K562 (cell line): ENCODE data around the gene VPS26A. TPM values are rescaled to one million over a fixed set of nuclear protein-coding genes. Genes with fewer than 3 reads are reported as not detected.

Experiments
- JUNB ChIP-seq: fragments of 450-650 bp; formaldehyde crosslinking; conservative IDR thresholded peaks from 2 replicates; pipeline ENCODE4 v1.4.0; 2020; ENCODE audit warnings: mild to moderate bottlenecking
- MEIS2 ChIP-seq: fragments of 450-650 bp; IDR thresholded peaks from 2 replicates; pipeline ENCODE4 v1.6.1; 2014; ENCODE audit warnings: mild to moderate bottlenecking; ENCODE audit not compliant: partially characterized antibody
- PCBP1 ChIP-seq: fragments of 200-400 bp; formaldehyde crosslinking; IDR thresholded peaks from 2 replicates; pipeline ENCODE4 v1.6.1; 2018; ENCODE audit warnings: mild to moderate bottlenecking, low read depth, low read length; ENCODE audit not compliant: poor library complexity, severe bottlenecking
- PHF8 ChIP-seq: fragments of 200-600 bp; sonication (generic); IDR thresholded peaks from 2 replicates; pipeline ENCODE4 v1.6.1; 2012; ENCODE audit warnings: mixed run types, mild to moderate bottlenecking, inconsistent platforms, low read length, moderate library complexity, borderline replicate concordance
- PKNOX1 ChIP-seq: fragments of 450-650 bp; IDR thresholded peaks from 2 replicates; pipeline ENCODE4 v1.6.1; 2016
- POLR2AphosphoS2 ChIP-seq: IDR thresholded peaks from 2 replicates; pipeline ENCODE4 v1.6.1; 2012; ENCODE audit warnings: low read length, improper control_type of control experiment
- POLR2B ChIP-seq: fragments of 450-650 bp; IDR thresholded peaks from 2 replicates; pipeline ENCODE4 v1.6.1; 2018; ENCODE audit warnings: low read depth; ENCODE audit not compliant: partially characterized antibody
- RB1 ChIP-seq: fragments of 450-650 bp; IDR thresholded peaks from 2 replicates; pipeline ENCODE4 v1.6.1; 2017; ENCODE audit warnings: low read depth, mild to moderate bottlenecking
- SLC30A9 ChIP-seq: fragments of 250-450 bp; sonication (Bioruptor Pico); IDR thresholded peaks from 2 replicates; pipeline ENCODE4 v1.8.0; 2022; ENCODE audit warnings: mild to moderate bottlenecking, moderate library complexity
- SP1 ChIP-seq: sonication (generic); formaldehyde crosslinking; IDR thresholded peaks from 2 replicates; pipeline ENCODE4 v1.8.1; 2022; ENCODE audit warnings: mild to moderate bottlenecking, missing genetic modification reagents
- STAT6 ChIP-seq: sonication (generic); formaldehyde crosslinking; IDR thresholded peaks from 2 replicates; pipeline ENCODE4 v1.8.1; 2023; ENCODE audit warnings: mild to moderate bottlenecking, missing genetic modification reagents
- TAF7 ChIP-seq: fragments of 450-650 bp; IDR thresholded peaks from 2 replicates; pipeline ENCODE4 v1.6.1; 2016; ENCODE audit warnings: missing genetic modification characterization, missing compliant biosample characterization
- TCF3 ChIP-seq: sonication (generic); formaldehyde crosslinking; IDR thresholded peaks from 2 replicates; pipeline ENCODE4 v1.4.0; 2020; ENCODE audit warnings: mild to moderate bottlenecking, missing genetic modification reagents
- ZKSCAN3 ChIP-seq: fragments of 250-450 bp; sonication (Bioruptor Pico); IDR thresholded peaks from 2 replicates; pipeline ENCODE4 v1.4.0; 2020
- polyA plus RNA-seq, 8 experiments: library from polyadenylated mRNA; depleted of rRNA in 4 of 8; stranded (reverse) in 5 of 8; unstranded in 3 of 8; fragments of >200 nt; fragmentation: Nextera tagmentation in 2 of 8; fragmentation: Illumina TruSeq in 1 of 8; extraction: Ambion mirVana in 2 of 8; extraction: Trizol in 1 of 8; gene quantifications; 2 replicates each; pipeline versions ENCODE4 v1.2.1 to v1.2.3, GENCODE V29; 2011 to 2014; ENCODE audit warnings: inconsistent platforms in 1 of 8, missing spikeins in 1 of 8
- total RNA-seq, 7 experiments: library from RNA; depleted of rRNA in 6 of 7; stranded (reverse); fragments of >200 nt in 6 of 7; fragmentation: Illumina TruSeq in 2 of 7; extraction: Trizol in 2 of 7; gene quantifications; 2 replicates each; pipeline versions ENCODE4 v1.2.1 to v1.2.3, GENCODE V29; 2011 to 2021; ENCODE audit warnings: low replicate concordance in 1 of 7
- TF ChIP-seq, protein P1 (sequence below): fragments of 250-450 bp; sonication (Bioruptor Pico); IDR thresholded peaks from 2 replicates; pipeline ENCODE4 v1.8.0; 2022; ENCODE audit warnings: moderate library complexity, mild to moderate bottlenecking, inconsistent platforms
- TF ChIP-seq, protein P2 (sequence below): sonication (generic); formaldehyde crosslinking; IDR thresholded peaks from 2 replicates; pipeline ENCODE4 v1.8.0; 2022; ENCODE audit warnings: mild to moderate bottlenecking, missing genetic modification reagents

VPS26A gene
- total and polyA plus RNA-seq, 9 of the 15 experiments (the other 6 are each of a cell fraction or from before 2014, with no cell fraction given) = 47.1 to 137 (median 69.3) TPM

GRCh38 chr10:69179743-69180524 is 56.0 kb downstream of the VPS26A start, which contains the start of gene SUPV3L1 (continued):
- TF ChIP-seq STAT6 (no peak), RB1 (peak; percentile 78), TAF7 (tag) (no peak; the same call in 1 of the 2 replicates), SP1 (CRISPR knock-in tag) (peak; percentile 93), ZKSCAN3 (CRISPR knock-in tag) (no peak), POLR2AphosphoS2 (no peak), MEIS2 (peak; percentile 41), PCBP1 (no peak), POLR2B (peak; percentile 64), JUNB (CRISPR knock-in tag) (no peak), PHF8 (peak; percentile 97), SLC30A9 (CRISPR knock-in tag) (no peak), TCF3 (no peak; the same call in none of the 2 replicates), PKNOX1 (peak; percentile 69)
- TF ChIP-seq, protein P1, sequence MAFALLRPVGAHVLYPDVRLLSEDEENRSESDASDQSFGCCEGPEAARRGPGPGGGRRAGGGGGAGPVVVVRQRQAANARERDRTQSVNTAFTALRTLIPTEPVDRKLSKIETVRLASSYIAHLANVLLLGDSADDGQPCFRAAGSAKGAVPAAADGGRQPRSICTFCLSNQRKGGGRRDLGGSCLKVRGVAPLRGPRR = peak; percentile 79; the same call in 1 of the 2 replicates
- TF ChIP-seq, protein P2, sequence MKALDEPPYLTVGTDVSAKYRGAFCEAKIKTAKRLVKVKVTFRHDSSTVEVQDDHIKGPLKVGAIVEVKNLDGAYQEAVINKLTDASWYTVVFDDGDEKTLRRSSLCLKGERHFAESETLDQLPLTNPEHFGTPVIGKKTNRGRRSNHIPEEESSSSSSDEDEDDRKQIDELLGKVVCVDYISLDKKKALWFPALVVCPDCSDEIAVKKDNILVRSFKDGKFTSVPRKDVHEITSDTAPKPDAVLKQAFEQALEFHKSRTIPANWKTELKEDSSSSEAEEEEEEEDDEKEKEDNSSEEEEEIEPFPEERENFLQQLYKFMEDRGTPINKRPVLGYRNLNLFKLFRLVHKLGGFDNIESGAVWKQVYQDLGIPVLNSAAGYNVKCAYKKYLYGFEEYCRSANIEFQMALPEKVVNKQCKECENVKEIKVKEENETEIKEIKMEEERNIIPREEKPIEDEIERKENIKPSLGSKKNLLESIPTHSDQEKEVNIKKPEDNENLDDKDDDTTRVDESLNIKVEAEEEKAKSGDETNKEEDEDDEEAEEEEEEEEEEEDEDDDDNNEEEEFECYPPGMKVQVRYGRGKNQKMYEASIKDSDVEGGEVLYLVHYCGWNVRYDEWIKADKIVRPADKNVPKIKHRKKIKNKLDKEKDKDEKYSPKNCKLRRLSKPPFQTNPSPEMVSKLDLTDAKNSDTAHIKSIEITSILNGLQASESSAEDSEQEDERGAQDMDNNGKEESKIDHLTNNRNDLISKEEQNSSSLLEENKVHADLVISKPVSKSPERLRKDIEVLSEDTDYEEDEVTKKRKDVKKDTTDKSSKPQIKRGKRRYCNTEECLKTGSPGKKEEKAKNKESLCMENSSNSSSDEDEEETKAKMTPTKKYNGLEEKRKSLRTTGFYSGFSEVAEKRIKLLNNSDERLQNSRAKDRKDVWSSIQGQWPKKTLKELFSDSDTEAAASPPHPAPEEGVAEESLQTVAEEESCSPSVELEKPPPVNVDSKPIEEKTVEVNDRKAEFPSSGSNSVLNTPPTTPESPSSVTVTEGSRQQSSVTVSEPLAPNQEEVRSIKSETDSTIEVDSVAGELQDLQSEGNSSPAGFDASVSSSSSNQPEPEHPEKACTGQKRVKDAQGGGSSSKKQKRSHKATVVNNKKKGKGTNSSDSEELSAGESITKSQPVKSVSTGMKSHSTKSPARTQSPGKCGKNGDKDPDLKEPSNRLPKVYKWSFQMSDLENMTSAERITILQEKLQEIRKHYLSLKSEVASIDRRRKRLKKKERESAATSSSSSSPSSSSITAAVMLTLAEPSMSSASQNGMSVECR (CRISPR knock-in tag) = peak; percentile 95
